ENCODE data around the gene RARRES1.

DNA sequence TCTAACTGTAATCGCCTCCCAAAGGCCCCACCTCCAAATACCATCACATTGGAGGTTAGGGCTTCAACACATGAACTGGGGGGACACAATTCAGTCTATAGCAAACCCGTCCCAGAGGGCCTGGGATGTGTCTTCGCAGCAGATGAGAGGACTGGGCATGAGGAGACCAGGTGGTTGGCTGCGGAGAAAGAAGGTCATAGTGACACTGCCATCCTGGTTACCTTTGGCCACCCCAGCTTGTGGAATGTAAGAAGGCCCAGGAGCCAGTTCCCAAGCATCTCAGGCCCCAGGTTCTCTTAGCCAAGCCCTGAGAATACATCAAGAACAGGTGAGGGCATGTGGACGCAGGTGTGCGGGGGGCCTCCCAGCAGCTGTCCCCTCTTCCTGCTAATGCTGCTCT lies 6.4 kb upstream of the RARRES1 start:
- TF ChIP-seq, protein P1, sequence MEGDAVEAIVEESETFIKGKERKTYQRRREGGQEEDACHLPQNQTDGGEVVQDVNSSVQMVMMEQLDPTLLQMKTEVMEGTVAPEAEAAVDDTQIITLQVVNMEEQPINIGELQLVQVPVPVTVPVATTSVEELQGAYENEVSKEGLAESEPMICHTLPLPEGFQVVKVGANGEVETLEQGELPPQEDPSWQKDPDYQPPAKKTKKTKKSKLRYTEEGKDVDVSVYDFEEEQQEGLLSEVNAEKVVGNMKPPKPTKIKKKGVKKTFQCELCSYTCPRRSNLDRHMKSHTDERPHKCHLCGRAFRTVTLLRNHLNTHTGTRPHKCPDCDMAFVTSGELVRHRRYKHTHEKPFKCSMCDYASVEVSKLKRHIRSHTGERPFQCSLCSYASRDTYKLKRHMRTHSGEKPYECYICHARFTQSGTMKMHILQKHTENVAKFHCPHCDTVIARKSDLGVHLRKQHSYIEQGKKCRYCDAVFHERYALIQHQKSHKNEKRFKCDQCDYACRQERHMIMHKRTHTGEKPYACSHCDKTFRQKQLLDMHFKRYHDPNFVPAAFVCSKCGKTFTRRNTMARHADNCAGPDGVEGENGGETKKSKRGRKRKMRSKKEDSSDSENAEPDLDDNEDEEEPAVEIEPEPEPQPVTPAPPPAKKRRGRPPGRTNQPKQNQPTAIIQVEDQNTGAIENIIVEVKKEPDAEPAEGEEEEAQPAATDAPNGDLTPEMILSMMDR (IDR thresholded peaks at IDR 0.05 in 8 of 11, conservative IDR thresholded peaks at IDR 0.05 in 3 of 11) = no peak
- TF ChIP-seq POLR2A (IDR thresholded peaks at IDR 0.05) (no peak), POLR2AphosphoS5 (IDR thresholded peaks at IDR 0.05) (no peak)
